RWPE2 (cell line): ENCODE measurements around the gene AOPEP.

ENCODE experiments used
- ATAC-seq: fragments of 200-7000 bp; cut with Tn5 transposase; 3 replicates; pipeline ENCODE4 v1.9.1; 2021; ENCODE audit warnings: low read depth
- DNase-seq: peaks from one replicate; pipeline ENCODE4 v3.0.0-alpha.2; 2020; ENCODE audit warnings: low spot score
- H3K27ac ChIP-seq: fragments of 450-650 bp; 2 replicates; pipeline ENCODE4 v1.5.1; 2017; ENCODE audit warnings: mild to moderate bottlenecking; ENCODE audit not compliant: poor library complexity, severe bottlenecking
- H3K27me3 ChIP-seq: fragments of 250-450 bp; sonication (Bioruptor Pico); 2 replicates; pipeline ENCODE4 v1.5.1; 2021; ENCODE audit warnings: mild to moderate bottlenecking, moderate library complexity; ENCODE audit not compliant: insufficient read depth, poor library complexity, severe bottlenecking
- H3K36me3 ChIP-seq: fragments of 250-450 bp; sonication (Bioruptor Pico); 2 replicates; pipeline ENCODE4 v1.5.1; 2020; ENCODE audit warnings: low read depth, mild to moderate bottlenecking, moderate library complexity
- H3K4me1 ChIP-seq: fragments of 250-450 bp; sonication (Bioruptor Pico); 2 replicates; pipeline ENCODE4 v1.5.1; 2021; ENCODE audit warnings: mild to moderate bottlenecking, moderate library complexity; ENCODE audit not compliant: insufficient read depth, poor library complexity, severe bottlenecking
- H3K4me3 ChIP-seq: fragments of 250-450 bp; sonication (Bioruptor Pico); 2 replicates; pipeline ENCODE4 v1.5.1; 2021; ENCODE audit warnings: mild to moderate bottlenecking, moderate library complexity; ENCODE audit not compliant: severe bottlenecking
- H3K9me3 ChIP-seq: fragments of 250-450 bp; sonication (Bioruptor Pico); 2 replicates; pipeline ENCODE4 v1.5.1; 2021; ENCODE audit warnings: mild to moderate bottlenecking, moderate library complexity; ENCODE audit not compliant: severe bottlenecking
- CTCF ChIP-seq: fragments of 450-650 bp; IDR thresholded peaks from one replicate; pipeline ENCODE4 v1.5.1; 2017; ENCODE audit warnings: mild to moderate bottlenecking, moderate library complexity; ENCODE audit not compliant: poor library complexity, severe bottlenecking

Gene AOPEP

GRCh38 chr9:95028853-95029219 is 302.3 kb downstream of the AOPEP start:
- no peak overlapping the region for H3K4me3 ChIP-seq
- H3K27me3 ChIP-seq: no peaks in the 10 kb centered on the region
- H3K4me1 ChIP-seq: peaks cover 47% of the 10 kb centered on the region
- H3K9me3 ChIP-seq: no peaks in the 10 kb centered on the region
- no peak overlapping the region for H3K27ac ChIP-seq
- H3K36me3 ChIP-seq: peaks cover 52% of the 10 kb centered on the region
- DNase-seq (no peak), ATAC-seq (no peak)
- no peak for TF ChIP-seq CTCF

- H3K36me3 ChIP-seq: peaks cover 48% of the 10 kb centered on the region
- H3K27me3 ChIP-seq: no peaks in the 10 kb centered on the region
- no peaks in the 10 kb centered on the region for H3K9me3 ChIP-seq
- no peak for TF ChIP-seq CTCF
- no peak overlapping the region for H3K4me3 ChIP-seq
- H3K4me1 ChIP-seq: peaks cover 43% of the 10 kb centered on the region
- DNase-seq: no peak
- no peak for ATAC-seq
- H3K27ac ChIP-seq: no peak overlapping the region
Observed at GRCh38 chr9:95029288-95029687, 302.8 kb downstream of the AOPEP start.

GRCh38 chr9:95029720-95030119 is 303.2 kb downstream of the AOPEP start:
- H3K4me1 ChIP-seq: peaks cover 39% of the 10 kb centered on the region
- DNase-seq (no peak), ATAC-seq (no peak)
- H3K27ac ChIP-seq: no peak overlapping the region
- no peak overlapping the region for H3K4me3 ChIP-seq
- H3K9me3 ChIP-seq: no peaks in the 10 kb centered on the region
- no peaks in the 10 kb centered on the region for H3K27me3 ChIP-seq
- peaks cover 43% of the 10 kb centered on the region for H3K36me3 ChIP-seq
- TF ChIP-seq CTCF: no peak

- no peak for TF ChIP-seq CTCF
- H3K9me3 ChIP-seq: no peaks in the 10 kb centered on the region
- H3K36me3 ChIP-seq: peaks cover 41% of the 10 kb centered on the region
- H3K4me3 ChIP-seq: no peak overlapping the region
- H3K27ac ChIP-seq: no peak overlapping the region
- no peaks in the 10 kb centered on the region for H3K27me3 ChIP-seq
- ATAC-seq (no peak), DNase-seq (no peak)
- peaks cover 32% of the 10 kb centered on the region for H3K4me1 ChIP-seq
Observed at GRCh38 chr9:95030344-95030743, 303.8 kb downstream of the AOPEP start.

GRCh38 chr9:95030920-95031642 is 304.6 kb downstream of the AOPEP start:
- no peaks in the 10 kb centered on the region for H3K27me3 ChIP-seq
- H3K4me3 ChIP-seq: no peak overlapping the region
- ATAC-seq (no peak), DNase-seq (no peak)
- H3K4me1 ChIP-seq: peaks cover 28% of the 10 kb centered on the region
- no peaks in the 10 kb centered on the region for H3K9me3 ChIP-seq
- H3K36me3 ChIP-seq: peaks cover 39% of the 10 kb centered on the region
- no peak overlapping the region for H3K27ac ChIP-seq
- TF ChIP-seq CTCF: no peak
